GM12872 (cell line): ENCODE results near the gene ZBTB46.

Experiments used
- TF ChIP-seq, protein P1 (sequence below): IDR thresholded peaks from 3 replicates; pipeline ENCODE4 v1.5.1; 2011; ENCODE audit warnings: low read depth, mild to moderate bottlenecking, low read length, moderate library complexity; ENCODE audit not compliant: insufficient read depth

Gene ZBTB46

DNA sequence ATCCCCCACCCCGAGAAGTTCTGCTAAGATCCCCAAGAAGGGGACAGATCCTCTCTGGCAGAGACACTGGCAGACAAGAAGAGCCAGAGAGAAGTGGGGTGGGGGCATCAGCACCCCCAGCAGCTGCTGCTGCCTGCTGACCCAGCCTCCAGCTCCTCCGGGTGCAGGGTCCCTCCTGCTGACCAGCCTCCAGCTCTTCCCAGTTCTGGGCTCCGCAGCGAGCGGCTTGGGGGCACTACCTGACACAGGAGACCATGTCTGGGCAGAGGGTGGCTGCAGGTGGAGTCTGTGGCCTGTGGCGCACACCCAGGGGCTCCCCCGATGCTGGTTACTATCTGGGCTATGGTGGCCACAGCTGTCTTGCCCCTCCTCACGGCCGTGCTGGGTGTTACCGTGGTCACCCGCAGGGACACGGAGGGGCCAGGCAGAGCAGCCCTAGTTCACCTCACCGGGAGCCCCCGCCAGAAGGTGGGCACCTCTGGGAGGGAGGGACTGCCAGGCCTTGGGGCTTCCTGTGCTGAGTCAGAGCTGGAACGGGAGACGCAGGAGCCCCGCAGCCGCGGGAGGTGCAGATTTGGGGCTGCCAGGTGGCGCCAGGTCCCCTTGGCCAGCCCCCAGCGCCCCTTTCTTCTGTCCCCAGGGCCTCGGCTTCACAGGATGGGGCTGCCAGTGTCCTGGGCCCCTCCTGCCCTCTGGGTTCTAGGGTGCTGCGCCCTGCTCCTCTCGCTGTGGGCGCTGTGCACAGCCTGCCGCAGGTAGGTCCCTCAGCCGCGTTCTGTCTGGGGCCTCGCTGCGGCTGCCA, 94.0 kb downstream of the ZBTB46 start:
- TF ChIP-seq, protein P1, sequence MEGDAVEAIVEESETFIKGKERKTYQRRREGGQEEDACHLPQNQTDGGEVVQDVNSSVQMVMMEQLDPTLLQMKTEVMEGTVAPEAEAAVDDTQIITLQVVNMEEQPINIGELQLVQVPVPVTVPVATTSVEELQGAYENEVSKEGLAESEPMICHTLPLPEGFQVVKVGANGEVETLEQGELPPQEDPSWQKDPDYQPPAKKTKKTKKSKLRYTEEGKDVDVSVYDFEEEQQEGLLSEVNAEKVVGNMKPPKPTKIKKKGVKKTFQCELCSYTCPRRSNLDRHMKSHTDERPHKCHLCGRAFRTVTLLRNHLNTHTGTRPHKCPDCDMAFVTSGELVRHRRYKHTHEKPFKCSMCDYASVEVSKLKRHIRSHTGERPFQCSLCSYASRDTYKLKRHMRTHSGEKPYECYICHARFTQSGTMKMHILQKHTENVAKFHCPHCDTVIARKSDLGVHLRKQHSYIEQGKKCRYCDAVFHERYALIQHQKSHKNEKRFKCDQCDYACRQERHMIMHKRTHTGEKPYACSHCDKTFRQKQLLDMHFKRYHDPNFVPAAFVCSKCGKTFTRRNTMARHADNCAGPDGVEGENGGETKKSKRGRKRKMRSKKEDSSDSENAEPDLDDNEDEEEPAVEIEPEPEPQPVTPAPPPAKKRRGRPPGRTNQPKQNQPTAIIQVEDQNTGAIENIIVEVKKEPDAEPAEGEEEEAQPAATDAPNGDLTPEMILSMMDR = 0 out of 3 replicates have a peak, but pooled peaks have one; percentile 5

DNA sequence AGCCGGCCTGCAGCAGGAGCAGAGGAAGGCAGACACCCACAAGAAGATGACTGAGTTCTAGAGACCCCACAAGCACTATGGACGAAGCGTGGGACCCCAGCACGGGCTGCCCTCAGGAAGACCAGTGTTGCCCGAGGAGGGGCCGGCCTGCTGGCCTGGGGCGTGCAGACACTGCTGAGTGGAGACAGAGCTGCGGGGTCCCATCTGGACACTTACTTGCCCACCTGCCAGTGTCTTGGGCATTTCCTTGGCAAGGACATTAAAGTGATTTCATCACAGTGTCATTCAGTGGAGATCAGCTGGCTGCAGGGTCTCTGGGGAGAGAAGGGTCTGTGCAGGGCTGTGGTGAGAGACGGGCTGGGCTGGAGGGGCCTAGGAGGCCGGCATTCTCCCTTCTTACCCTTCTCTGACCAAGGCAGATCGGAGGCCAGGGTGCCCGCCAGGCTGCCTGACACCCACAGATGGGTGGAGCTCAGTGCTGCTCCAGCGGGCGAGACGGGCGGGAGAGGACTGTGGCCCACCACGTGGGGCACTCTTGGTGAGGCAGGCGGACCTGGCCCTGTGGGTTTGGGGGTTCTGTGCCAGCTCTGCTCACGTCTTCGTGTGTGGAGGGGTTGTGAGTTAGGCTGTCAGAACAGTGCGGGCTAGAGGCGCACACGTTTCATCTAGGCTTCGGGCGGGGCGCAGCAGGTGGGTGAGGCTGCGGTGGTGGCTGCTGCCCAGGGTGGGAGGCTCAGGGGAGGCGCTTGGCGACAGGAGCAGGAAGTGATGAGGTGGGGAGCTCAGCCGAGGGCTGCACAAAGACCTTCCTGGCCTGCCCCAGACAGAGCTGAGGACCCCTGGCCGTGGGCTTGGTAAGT, 95.0 kb downstream of the ZBTB46 start, which contains the start of gene LIME1:
Gene LIME1 (plus strand): TSS at position 806 of the 860 bp plus-strand sequence. CDS start 886 bp downstream, outside the sequence.
- TF ChIP-seq, protein P1 = peak; percentile 31; the same call in 2 of the 3 replicates

DNA sequence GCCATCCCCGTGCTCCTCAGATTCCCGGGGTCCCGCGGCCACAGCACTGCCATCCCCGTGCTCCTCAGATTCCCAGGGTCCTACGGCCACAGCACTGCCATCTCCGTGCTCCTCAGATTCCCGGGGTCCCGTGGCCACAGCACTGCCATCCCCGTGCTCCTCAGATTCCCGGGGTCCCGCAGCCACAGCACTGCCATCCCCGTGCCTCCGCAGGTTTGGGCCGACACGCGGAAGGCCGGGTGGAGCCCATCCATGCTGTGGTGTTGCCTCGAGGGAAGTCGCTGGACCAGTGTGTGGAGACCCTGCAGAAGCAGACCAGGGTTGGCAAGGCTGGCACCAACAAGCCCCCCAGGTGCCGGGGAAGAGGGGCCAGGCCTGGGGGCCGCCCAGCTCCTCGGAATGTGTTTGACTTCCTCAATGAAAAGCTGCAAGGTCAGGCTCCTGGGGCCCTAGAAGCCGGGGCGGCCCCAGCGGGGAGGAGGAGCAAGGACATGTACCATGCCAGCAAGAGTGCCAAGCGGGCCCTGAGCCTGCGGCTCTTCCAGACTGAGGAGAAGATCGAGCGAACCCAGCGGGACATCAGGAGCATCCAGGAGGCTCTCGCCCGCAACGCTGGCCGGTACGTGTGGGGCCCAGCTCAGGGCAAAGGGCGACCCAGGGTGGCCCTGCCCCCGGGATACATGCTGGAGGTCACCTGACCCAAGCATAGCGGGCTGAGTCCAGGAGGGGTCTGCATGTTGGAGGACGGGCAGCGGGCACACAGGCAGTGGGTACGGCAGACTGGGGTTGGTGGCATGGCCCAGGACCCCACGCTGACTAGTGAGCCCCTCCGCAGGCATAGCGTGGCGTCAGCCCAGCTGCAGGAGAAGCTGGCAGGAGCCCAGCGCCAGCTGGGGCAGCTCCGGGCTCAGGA, 95.9 kb downstream of the ZBTB46 start:
- TF ChIP-seq, protein P1 = no peak

DNA sequence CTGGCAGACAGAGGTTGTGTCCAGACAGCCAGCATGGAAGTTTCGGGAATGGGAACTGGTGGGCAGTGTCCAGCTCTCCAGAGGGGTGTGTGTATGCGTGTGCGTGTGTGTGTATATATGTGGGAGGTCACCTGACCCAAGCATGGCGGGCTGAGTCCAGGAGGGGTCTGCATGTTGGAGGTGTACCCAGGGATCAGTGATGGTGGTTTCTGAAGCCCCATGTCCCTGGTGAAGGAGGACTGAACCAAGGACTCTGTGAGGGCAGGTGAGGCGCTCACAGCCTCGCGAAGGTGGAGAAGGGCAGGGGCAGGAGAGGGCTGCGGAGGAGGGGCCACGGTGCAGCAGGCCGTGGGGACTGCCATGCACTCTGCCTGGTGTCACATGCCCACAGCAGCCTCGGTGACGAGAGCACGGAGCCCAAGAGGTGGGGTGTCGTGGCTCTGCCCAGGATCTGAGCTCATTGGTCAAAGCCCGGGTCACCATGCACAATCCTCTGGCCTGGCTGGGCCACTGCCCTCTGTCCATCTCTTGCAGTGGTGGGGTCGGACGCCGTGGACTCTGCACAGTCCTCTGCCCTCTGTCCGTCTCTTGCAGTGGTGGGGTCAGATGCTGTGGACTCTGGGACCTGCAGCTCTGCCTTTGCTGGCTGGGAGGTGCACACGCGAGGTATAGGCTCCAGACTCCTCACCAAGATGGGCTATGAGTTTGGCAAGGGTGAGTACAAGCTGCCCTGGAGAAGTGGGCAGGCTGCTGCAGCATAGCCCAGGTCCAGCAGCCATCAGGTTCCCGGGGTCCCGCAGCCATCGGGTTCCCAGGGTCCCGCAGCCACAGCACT, 96.7 kb downstream of the ZBTB46 start:
- TF ChIP-seq, protein P1 = no peak

DNA sequence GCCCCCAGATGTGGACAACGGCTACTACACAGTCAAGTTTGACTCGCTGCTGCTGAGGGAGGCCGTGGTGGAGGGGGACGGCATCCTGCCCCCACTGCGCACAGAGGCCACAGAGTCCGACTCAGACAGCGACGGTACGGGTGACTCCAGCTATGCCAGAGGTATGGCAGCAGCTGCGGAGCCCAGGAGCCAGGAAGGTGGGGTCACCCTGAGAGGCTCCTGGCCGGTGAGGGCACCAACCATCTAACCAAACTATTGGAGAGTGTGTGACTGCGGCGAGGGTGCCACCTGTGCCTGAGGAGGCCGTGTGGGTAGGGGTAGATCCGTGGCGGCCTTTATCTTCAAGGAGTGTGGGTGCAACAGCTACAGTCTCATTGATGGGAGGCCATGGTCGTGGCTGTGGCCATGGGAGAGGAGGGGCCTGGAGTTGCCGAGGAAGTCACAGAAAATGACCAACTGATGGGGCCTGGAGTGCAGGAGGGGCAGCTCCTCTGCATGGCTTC, 97.4 kb downstream of the ZBTB46 start:
- TF ChIP-seq, protein P1 = no peak

DNA sequence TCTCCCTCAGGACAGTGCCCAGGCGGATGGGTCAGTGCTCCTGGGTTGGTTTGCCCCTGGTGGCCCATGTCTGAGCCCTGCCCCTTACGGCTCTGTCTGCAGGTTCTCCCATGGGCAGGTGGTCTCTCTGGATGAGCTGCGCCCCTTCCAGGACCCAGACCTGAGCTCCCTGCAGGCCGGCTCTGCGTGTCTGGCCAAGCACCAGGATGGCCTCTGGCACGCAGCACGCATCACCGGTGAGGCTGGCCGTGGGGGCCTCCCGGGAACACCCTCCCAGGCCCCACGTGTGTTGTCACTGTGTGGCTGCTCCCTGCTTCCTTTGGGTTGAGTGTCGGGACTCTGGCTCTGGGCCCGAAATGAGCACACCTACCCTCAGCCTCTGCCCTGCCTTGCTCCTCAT, 97.9 kb downstream of the ZBTB46 start:
- TF ChIP-seq, protein P1 = no peak
